Stimulated activated CD8-positive, alpha-beta memory T cell treated with anti-CD3 and anti-CD28 coated beads, Interleukin-15, amount 100 ng/mL, for 48 hours (primary cell): ENCODE measurements around the gene SS18.
A peak's percentile ranks its signal among the peaks of the same experiment; 100 is the strongest.
"Not testable (repeated sequence)": the region's sequence is repeated elsewhere in the genome, so short reads cannot be mapped to it uniquely, and the experiment has no call there.

ENCODE experiments used
- DNase-seq, 2 donors: peaks; one replicate each; pipeline ENCODE4 v3.0.0-alpha.2; 2020; ENCODE audit warnings: low read depth in 2 of 2

SS18 gene

DNA sequence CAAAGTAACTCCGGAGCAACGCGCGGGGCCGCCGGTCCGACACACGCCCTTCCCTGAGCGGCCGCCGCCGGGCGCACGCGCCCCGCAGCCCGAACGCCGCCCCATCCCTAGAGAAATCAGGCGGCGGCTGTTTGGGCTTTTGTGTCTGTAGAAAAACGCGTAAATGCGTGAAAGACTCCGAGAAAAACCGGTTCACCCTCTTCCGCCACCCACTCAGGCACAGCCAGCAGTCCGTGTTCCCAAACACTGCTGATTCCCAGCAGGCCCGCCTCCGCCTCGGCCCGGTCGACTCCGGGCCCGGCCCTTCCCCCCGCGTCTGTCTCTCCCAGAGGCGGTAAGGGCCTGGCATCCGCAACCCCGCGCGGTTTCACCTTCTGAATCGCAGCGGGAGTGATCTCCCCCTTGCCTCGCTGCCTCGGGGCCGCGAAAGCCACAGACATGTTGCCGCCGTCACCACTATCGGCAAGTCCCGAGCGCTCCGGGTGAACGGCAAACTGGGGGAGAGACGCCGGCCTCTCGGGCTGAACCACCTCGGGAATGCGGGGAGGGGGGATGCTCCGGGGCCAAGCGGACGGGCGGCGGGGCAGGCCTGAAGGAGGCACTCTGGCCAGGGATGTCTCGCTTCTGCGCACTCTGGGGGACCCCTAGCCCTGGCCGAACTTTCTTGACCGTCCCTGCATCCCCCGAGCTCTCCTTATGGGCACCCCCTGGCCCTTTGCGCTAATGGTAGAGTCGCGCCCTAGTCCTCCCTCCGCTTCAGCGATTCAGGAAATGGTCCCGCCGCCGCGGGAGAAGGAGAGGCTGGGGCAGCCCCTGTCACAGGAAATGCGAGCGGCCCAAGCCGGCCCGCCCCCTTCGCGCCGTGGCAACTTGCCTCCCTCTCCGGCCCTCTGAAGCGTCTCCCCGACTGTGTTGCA is at the start of gene SS18:
TSS of gene SS18 (minus strand) at position 484 of the 917 bp plus-strand sequence. CDS start at position 440, 44 bp downstream.
- peak; percentile 84 to 87 for DNase-seq

GRCh38 chr18:26135548-26135947 is 45.1 kb upstream of the SS18 start:
- no peak for DNase-seq

DNA sequence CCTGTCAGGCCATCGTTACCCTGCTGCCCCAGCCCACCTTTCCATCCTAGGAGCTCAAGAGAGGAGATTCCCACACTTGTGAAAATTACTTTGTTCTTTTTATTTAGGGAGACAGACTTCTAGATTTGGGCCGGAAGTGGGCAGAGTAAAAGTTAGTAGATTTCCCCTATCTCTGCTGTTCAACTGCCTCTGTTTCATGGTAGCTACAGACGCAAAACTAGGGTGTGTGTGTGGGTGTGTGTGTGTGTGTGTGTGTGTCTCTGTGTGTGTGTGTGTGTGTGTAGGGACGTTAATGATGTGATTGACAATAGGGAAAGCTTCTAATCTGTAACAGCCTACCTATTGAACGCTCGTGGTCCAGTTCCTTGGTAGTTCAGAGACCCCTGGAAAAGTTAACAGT is 43.7 kb upstream of the SS18 start:
- DNase-seq, result no peak

DNA sequence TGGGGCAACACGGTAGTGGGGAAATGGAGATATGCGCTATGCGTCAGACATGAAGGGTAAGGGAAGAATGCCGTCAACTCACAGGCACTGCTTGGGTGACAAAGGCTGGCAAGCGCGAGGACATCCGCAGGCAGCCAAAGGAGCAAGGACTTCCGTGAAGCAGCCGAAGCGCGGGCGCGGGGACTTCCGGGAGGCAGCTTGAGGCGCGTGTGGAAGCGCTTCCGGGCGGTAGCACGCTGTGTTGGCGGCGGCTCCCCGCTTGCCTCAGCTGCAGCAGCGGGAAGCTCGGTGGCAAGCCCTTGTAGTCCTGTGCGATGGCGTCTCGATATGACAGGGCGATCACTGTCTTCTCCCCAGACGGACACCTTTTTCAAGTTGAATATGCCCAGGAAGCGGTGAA is 43.2 kb upstream of the SS18 start, which contains the start of gene PSMA8:
TSS of gene PSMA8 (plus strand) at position 218 of the 400 bp plus-strand sequence. CDS start at position 315, 97 bp downstream.
- DNase-seq, result peak; percentile 28 to 40

DNA sequence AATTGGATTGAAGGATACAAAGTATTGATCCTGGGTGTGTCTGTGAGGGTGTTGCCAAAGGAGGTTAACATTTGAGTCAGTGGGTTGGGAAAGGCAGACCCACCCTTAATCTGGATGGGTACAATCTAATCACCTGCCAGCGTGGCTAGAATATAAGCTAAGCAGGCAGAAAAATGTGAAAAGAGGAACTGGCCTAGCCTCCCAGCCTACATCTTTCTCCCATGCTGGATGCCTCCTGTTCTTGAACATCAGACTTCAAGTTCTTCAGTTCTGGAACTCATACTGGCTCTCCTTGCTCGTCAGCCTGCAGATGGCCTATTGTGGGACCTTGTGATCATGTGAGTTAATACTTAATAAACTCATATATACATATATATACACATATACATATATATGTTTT is 37.8 kb upstream of the SS18 start:
- DNase-seq, result not testable (repeated sequence)

DNA sequence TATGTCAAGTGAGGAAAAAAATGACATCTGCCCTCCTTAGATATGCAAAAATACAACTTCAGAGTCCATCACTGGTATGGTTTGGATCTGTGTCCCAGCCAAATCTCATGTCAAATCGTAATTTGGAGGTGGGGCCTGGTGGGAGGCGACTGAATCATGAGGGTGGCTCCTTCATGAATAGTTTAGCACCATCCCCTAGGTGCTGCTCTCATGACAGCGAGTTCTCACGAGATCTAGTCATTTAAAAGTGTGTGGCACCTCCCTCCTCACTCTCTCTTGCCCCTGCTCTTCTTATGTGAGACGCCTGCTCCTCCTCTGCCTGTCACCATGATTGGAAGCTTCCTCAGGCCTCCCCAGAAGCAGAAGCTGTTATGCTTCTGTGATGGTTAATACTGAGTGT is 37.4 kb upstream of the SS18 start:
- no peak for DNase-seq

- not testable (repeated sequence) for DNase-seq
These were observed 31.6 kb upstream of the SS18 start for GRCh38 chr18:26121994-26122393.

DNA sequence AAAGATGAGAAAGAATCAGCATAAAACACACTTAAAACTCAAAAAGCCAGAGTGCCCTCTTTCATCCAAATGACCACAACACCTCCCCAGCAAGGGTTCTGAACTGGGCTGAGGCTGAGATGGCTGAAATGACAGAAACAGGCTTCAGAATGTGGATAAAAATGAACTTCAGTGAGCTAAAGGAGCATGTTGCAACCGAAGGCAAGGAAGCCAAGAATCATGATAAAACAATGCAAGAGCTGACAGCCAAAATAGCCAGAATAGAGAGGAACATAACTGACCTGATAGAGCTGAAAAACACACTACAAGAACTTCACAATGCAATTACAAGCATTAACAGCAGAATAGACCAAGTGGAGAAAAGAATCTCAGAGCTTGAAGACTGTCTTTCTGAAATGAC is 31.1 kb upstream of the SS18 start:
- no peak for DNase-seq

GRCh38 chr18:26119246-26119645 is 28.8 kb upstream of the SS18 start:
- DNase-seq, result no peak

- DNase-seq, result no peak
These were observed 13.6 kb upstream of the SS18 start for GRCh38 chr18:26104035-26104434.

DNA sequence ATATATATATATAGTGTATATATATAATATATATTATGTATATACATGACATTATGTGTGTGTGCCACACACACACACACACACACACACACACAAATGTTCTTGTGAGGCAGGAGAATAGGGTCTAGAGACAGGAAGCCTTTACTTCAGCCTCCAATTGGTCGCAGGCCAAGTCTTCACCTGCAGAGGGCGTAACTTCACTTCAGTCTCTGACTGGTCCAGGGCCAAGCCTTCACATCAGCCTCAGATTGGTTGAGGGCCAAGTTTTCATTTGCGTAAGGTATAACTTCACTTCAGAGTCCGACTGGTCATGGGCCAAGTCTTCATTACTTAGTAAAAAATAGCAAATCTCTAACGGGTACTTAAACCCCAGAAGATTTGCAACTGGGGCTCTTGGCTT is 13.2 kb upstream of the SS18 start:
- peak in 1 of 2 donors; percentile 19 for DNase-seq

DNA sequence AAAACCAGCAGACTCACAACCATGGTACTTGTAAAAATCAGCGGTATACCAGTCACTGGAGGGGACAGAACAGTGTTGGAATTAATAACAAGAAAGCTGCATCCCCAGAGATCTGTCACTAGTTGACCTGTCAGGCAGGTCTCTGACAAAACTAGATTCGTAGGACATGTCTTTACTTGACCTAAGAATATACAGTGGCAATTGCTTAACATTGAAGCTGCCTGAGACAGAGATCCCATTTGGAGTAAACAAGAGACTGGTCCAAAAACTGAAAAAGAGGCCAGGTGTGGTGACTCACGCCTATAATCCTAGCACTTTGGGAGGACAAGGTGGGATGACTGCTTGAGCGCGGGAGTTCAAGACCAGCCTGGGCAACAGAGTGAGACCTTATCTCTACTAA is 7.2 kb upstream of the SS18 start:
- DNase-seq, result no peak

GRCh38 chr18:26096852-26097251 is 6.4 kb upstream of the SS18 start:
- no peak for DNase-seq

DNA sequence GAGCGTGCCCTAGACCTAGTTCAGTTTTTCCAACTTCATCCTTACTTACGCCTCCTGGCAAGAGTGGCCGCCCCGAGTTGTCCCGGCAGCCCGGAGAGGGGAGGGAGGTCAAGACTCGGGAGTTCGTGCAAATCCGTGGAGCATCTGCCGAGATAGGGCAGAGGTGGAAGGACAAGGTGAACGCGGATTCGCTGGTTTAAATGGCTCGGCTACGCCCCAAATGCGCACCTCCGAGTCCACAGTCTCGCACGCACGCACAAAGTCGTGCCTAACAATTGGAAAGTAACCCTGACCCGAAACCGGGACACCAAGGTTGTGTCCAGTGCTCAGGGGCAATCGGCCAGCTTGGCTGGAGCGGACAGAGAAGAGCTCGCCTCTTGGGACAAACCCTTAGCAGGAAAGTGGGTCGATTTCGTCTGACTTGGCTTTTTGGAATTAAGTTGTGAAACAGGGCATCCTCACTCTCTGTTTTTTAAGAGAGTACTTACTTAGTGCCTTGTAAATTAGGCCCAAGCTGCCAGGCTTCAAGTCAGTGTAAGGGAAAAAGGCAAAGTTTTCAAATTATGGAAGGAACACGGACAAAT is 726 bp upstream of the SS18 start:
- DNase-seq, result no peak

DNA sequence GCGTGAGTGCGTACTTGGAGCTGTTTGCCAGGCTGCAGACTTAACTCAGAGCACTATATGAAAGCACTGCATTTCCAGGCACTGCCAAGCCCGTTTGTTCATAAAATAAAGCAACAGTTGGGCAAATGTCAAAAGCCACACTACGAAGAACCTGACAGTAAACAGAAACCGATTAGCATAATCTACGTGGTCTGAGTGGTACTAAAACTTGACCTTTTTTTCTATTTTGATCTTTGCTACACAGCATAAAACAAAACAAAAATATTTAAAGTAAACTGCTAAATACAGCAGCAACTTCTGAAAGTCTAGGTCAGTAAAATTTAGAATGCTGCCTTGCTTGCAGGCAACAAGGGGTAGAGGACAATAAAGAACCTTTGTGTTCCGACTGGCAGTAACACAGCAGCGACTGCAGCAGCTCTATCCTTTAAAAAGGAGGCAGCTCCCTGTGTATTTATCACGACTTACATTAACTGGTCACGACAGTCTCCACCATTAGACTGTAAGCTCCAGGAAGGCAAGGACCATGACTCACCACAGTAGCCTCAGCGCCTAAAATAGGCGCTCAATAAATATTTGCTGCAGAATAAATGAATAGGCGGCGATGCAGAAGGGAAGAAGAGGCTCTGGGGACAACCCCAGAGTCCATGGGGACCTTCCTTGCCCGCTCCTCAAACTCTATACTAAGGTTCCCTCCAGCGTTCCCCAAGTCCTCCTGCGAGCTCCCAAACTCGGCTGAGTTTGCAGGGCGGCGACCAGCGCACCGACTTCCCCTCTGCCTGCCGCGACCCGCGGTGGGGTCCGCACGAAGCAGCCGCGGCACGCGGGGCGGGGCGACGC is 902 bp downstream of the SS18 start:
- no peak for DNase-seq

- no peak for DNase-seq
These were observed 1.9 kb downstream of the SS18 start for GRCh38 chr18:26088487-26088886.

- DNase-seq, result no peak
These were observed 3.5 kb downstream of the SS18 start for GRCh38 chr18:26086959-26087358.

DNA sequence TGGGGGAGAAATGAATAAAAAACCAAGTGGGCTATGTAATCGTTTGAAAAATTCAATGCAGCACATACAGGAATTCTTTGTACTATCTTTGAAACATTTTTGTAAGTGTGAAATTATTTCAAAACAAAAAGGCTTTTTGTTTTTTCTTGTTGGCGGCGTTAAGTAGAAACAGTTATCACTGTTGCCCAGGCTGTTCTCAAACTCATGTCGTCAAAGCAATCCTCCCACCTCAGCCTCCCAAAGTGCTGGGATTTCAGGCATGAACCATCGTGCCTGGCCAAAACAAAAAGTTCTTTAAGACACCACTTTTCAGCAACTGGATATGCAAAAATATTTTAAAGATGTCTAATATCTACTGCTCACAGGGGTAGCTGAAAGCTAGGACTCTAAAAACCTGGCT is 5.4 kb downstream of the SS18 start:
- DNase-seq, result no peak

GRCh38 chr18:26083099-26083498 is 7.3 kb downstream of the SS18 start:
- DNase-seq, result no peak

DNA sequence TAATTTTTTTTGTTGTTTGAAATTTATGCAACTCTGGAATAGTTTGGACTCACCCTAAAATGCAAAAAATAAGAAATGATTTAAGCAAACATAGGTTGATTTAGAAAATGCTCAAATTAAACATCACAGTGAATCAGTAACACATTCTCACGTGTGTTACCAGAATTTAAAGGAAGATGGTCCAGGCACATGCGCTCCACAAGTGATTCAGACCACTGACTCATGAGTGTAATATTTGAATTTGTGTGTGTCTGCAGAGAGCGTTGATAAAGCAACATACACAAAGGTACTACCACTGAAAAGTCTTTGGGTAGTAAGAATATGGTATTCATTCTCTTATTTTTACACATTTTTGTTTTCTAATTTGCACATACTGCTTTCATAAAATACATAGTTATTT is 7.9 kb downstream of the SS18 start:
- no peak for DNase-seq

DNA sequence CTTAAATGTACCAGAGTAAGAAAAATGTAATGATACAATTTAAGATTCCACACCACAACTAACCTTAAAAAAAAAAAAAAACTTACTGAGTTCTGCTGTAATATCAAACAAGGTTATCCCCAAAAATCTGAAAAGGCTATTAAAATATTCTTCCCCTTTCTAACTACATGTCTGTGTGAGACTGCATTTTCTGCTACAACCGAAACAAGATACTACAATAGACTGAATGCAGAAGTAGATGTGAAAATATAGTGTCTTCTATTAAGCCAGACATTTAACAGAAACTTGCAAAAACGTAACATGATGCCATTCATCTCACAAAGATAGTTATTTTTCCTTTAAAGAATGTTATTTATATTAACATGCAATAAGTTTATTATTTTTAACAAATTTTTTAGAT is 16.2 kb downstream of the SS18 start:
- no peak for DNase-seq

- DNase-seq, result no peak
These were observed 16.7 kb downstream of the SS18 start for GRCh38 chr18:26073758-26074157.
